Tibial artery (tissue), 4 donors: ENCODE measurements around the gene RAB40AL.

Experiments
- DNase-seq, 2 donors: peaks; one replicate each; pipeline ENCODE4 v3.0.0-alpha.2; 2019
- H3K27ac ChIP-seq, 2 donors: fragments of 200-600 bp; sonication (generic) in 1 of 2; 1 replicate in 1 of 2; 2 replicates in 1 of 2; pipeline ENCODE4 v1.5.1; 2018 to 2019; ENCODE audit warnings: mild to moderate bottlenecking in 1 of 2
- H3K27me3 ChIP-seq, 2 donors: fragments of 200-600 bp; sonication (generic) in 1 of 2; one replicate each; pipeline versions ENCODE4 v1.5.1 to v1.6.0; 2016 to 2019
- H3K36me3 ChIP-seq, 3 donors: fragments of 200-600 bp; sonication (generic) in 2 of 3; one replicate each; pipeline ENCODE4 v1.5.1; 2016 to 2019; ENCODE audit warnings: mild to moderate bottlenecking in 2 of 3
- H3K4me1 ChIP-seq, 4 donors: fragments of 200-600 bp; sonication (generic) in 2 of 4; 1 replicate in 3 of 4; 2 replicates in 1 of 4; pipeline ENCODE4 v1.5.1; 2016 to 2019
- H3K4me3 ChIP-seq, 2 donors: fragments of 200-600 bp; sonication (generic) in 1 of 2; 1 replicate in 1 of 2; 2 replicates in 1 of 2; pipeline ENCODE4 v1.5.1; 2018 to 2019; ENCODE audit warnings: mild to moderate bottlenecking in 2 of 2
- H3K9me3 ChIP-seq, 3 donors: fragments of 200-600 bp; sonication (generic) in 1 of 3; one replicate each; pipeline ENCODE4 v1.5.1; 2016 to 2019
- CTCF ChIP-seq, 2 experiments: fragments of 200-600 bp in 1 of 2; fragments of 450-650 bp in 1 of 2; IDR thresholded peaks; one replicate each; pipeline ENCODE4 v1.5.1; 2017 to 2019; ENCODE audit warnings: antibody characterized with exemption in 2 of 2, mild to moderate bottlenecking in 1 of 2, moderate library complexity in 1 of 2
- intact Hi-C: fragments of 100-400 bp; cut with DNase I; formaldehyde crosslinking; loops from one replicate; pipeline ENCODE4 v1.15.0; 2023; ENCODE audit warnings: low total_unique reads

Gene RAB40AL

GRCh38 chrX:102985192-102985591 is 48.1 kb downstream of the RAB40AL start:
- no peak for TF ChIP-seq CTCF (IDR thresholded peaks at IDR 0.05)
- no peaks in the 10 kb centered on the region for H3K36me3 ChIP-seq
- intact Hi-C loops: no loop called here
- H3K4me1 ChIP-seq: no peaks in the 10 kb centered on the region
- H3K27me3 ChIP-seq: no peaks in the 10 kb centered on the region
- no peak overlapping the region for H3K27ac ChIP-seq
- peak in 1 of 2 donors; percentile 21 for DNase-seq
- H3K9me3 ChIP-seq: no peaks in the 10 kb centered on the region
- no peak overlapping the region for H3K4me3 ChIP-seq
